ENCODE results near the gene ENKUR. TPM values are rescaled to one million over a fixed set of nuclear protein-coding genes. Genes with fewer than 3 reads are reported as not detected.

The ENKUR gene
- total RNA-seq, 4 donors from 2014 or later: 1.1 TPM; not detected in 3

DNA sequence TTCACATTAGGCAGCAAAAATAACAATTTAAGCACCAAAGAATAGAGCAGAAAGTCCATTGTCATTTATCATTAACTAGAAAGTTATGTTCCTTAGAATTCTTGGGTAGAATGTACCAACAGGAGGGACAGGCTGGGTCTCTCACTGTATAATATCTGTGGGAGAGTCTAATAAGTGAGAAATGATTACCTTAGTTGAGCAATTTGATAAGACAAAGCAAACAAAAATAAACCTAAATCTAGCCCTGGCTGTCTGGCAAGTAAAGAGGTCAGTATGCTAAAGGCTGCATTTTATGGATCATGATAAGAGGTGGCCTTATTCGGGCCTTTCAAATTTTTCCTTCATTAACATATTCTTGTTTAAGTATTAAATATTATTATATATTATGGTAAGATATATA lies 36.1 kb upstream of the ENKUR start:
- H3K36me3 ChIP-seq: no peaks in the 10 kb centered on the region
- WGBS, 2 donors (ENCODE audit: low coverage in 1 of 2): 86 to 90% methylated on average over 1 of the region's 1 CpG
- no peak overlapping the region for H3K4me3 ChIP-seq
- TF ChIP-seq EP300 (IDR thresholded peaks at IDR 0.05) (no peak), POLR2AphosphoS5 (IDR thresholded peaks at IDR 0.05) (no peak), POLR2A (IDR thresholded peaks at IDR 0.05) (no peak)
- TF ChIP-seq, protein P1, sequence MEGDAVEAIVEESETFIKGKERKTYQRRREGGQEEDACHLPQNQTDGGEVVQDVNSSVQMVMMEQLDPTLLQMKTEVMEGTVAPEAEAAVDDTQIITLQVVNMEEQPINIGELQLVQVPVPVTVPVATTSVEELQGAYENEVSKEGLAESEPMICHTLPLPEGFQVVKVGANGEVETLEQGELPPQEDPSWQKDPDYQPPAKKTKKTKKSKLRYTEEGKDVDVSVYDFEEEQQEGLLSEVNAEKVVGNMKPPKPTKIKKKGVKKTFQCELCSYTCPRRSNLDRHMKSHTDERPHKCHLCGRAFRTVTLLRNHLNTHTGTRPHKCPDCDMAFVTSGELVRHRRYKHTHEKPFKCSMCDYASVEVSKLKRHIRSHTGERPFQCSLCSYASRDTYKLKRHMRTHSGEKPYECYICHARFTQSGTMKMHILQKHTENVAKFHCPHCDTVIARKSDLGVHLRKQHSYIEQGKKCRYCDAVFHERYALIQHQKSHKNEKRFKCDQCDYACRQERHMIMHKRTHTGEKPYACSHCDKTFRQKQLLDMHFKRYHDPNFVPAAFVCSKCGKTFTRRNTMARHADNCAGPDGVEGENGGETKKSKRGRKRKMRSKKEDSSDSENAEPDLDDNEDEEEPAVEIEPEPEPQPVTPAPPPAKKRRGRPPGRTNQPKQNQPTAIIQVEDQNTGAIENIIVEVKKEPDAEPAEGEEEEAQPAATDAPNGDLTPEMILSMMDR (IDR thresholded peaks at IDR 0.05): no peak
- no peaks in the 10 kb centered on the region for H3K27me3 ChIP-seq
- no peaks in the 10 kb centered on the region for H3K9me3 ChIP-seq
- H3K27ac ChIP-seq: no peak overlapping the region
- ATAC-seq: no peak
- no peaks in the 10 kb centered on the region for H3K4me1 ChIP-seq

DNA sequence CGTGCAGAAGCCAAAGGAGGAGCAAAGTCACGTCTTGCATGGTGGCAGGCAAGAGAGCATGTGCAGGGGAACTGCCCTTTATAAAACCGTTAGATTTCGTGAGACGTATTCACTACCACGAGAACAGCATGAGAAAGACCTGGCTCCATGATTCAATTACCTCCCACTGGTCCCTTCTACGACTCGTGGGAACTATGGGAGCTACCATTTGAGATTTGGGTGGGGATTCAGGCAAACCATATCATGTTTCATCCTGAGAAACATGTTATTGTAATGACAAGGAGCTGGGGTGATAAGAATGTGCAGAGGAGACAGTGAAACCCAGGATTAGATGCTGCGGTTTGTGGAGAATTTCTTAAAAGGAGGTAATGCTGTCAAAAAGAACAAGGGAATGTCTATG lies 34.4 kb upstream of the ENKUR start:
- Histone ChIP-seq H3K9me3 (no peaks in the 10 kb centered on the region), H3K4me1 (no peaks in the 10 kb centered on the region), H3K27me3 (no peaks in the 10 kb centered on the region), H3K36me3 (no peaks in the 10 kb centered on the region), H3K27ac (no peak overlapping the region), H3K4me3 (no peak overlapping the region)
- WGBS, 2 donors (ENCODE audit: low coverage in 1 of 2): 87% methylated on average over 7 to 9 of the region's 9 CpGs
- TF ChIP-seq POLR2A (IDR thresholded peaks at IDR 0.05): no peak
- TF ChIP-seq, protein P1 (IDR thresholded peaks at IDR 0.05): no peak
- TF ChIP-seq POLR2AphosphoS5 (IDR thresholded peaks at IDR 0.05): no peak
- TF ChIP-seq EP300 (IDR thresholded peaks at IDR 0.05): no peak
- ATAC-seq: no peak

DNA sequence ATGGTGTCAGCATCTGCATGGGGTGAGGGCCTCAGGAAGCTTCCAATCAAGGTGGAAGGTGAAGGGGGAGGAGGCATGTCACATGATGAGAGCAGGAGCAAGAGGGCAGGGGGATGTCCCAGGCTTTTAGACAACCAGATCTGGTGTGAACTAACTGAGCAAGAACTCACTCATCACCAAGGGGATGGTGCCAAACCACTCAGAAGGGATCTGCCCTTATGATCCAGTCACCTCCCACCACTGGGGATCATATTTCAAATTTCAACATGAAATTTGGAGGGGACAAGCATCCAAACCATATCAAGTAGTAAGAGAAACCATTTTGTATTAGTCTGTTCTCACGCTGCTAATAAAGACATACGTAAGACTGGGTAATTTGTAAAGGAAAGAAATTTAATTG lies 34.0 kb upstream of the ENKUR start:
- TF ChIP-seq EP300 (IDR thresholded peaks at IDR 0.05) (no peak), POLR2A (IDR thresholded peaks at IDR 0.05) (no peak), POLR2AphosphoS5 (IDR thresholded peaks at IDR 0.05) (no peak)
- TF ChIP-seq, protein P1 (IDR thresholded peaks at IDR 0.05): no peak
- no peaks in the 10 kb centered on the region for H3K9me3 ChIP-seq
- ATAC-seq: no peak
- H3K4me3 ChIP-seq: no peak overlapping the region
- WGBS, 2 donors (ENCODE audit: low coverage in 1 of 2): 95 to 96% methylated on average over 2 of the region's 2 CpGs
- H3K4me1 ChIP-seq: no peaks in the 10 kb centered on the region
- no peaks in the 10 kb centered on the region for H3K27me3 ChIP-seq
- no peak overlapping the region for H3K27ac ChIP-seq
- H3K36me3 ChIP-seq: no peaks in the 10 kb centered on the region

DNA sequence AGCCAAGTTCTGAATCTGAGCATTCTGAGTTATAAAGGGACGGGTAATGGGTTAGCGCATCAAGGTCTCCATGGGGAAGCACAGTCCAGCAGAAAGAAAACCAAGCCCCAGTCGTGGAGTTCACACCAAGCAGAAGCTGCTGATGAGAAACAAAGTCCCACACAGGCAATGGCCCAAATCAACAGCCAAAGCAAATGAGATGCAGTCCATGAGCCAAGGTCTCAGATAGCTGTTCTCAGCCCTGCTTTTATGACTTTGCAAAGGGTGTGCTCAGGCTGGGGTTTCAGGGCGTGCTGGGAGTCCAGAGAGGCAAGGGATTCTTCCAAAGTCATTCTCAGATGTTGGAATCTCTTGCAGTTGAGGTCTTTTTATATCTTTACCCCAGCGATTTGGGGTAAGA lies 32.5 kb upstream of the ENKUR start:
- Histone ChIP-seq H3K9me3 (no peaks in the 10 kb centered on the region), H3K27me3 (no peaks in the 10 kb centered on the region), H3K4me3 (no peak overlapping the region), H3K27ac (no peak overlapping the region), H3K4me1 (no peaks in the 10 kb centered on the region), H3K36me3 (no peaks in the 10 kb centered on the region)
- TF ChIP-seq, protein P1 (IDR thresholded peaks at IDR 0.05): no peak
- TF ChIP-seq POLR2AphosphoS5 (IDR thresholded peaks at IDR 0.05) (no peak), EP300 (IDR thresholded peaks at IDR 0.05) (no peak), POLR2A (IDR thresholded peaks at IDR 0.05) (no peak)
- WGBS, 2 donors (ENCODE audit: low coverage in 1 of 2): 78 to 87% methylated on average over 4 to 5 of the region's 5 CpGs
- ATAC-seq: no peak

DNA sequence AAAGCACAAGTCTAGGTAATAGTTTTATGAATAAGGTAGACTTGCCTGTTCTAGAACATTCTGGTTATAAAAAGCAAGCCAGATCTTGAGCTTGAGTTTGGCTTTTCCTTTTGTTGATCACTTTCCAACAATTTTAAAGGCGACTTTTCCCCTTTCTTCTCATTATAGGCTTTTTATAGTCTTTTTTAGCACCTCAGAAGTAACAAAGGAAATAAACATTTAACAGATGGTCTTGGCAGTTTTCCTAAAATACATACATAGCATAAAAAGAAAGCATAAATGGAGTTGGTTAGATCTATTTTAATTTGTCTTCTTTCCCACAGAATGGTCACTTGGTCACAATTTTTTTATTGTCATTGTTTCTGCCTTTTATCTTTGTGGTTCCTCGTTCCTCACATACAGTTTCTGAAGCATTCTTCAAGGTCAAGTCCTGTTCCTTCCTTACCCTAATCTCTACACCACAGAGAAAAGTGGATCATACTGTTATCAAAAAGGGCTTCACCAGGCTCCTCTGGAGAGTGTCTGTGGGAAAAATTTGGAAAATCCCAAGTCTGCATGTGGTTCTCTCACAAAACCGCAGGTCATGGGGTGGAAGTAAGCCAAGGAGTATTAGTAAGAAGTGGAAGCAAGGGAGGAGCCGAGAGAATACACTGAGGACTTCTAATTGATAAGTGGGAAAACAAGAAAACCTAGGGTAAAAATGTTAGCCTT lies 31.8 kb upstream of the ENKUR start:
- Histone ChIP-seq H3K9me3 (no peaks in the 10 kb centered on the region), H3K4me3 (no peak overlapping the region), H3K4me1 (no peaks in the 10 kb centered on the region), H3K27me3 (no peaks in the 10 kb centered on the region), H3K27ac (no peak overlapping the region), H3K36me3 (no peaks in the 10 kb centered on the region)
- no peak for TF ChIP-seq POLR2A (IDR thresholded peaks at IDR 0.05)
- no peak for TF ChIP-seq EP300 (IDR thresholded peaks at IDR 0.05)
- no peak for TF ChIP-seq POLR2AphosphoS5 (IDR thresholded peaks at IDR 0.05)
- TF ChIP-seq, protein P1 (IDR thresholded peaks at IDR 0.05): no peak
- no peak for ATAC-seq
- WGBS, 2 donors (ENCODE audit: low coverage in 1 of 2): 19 to 58% methylated on average over 4 of the region's 4 CpGs

All from gastroesophageal sphincter (tissue), 4 donors.